GM18868 (cell line): ENCODE measurements around the gene GRIN2C.
"Not testable (repeated sequence)": the region's sequence is repeated elsewhere in the genome, so short reads cannot be mapped to it uniquely, and the experiment has no call there.

ENCODE experiments used
- ATAC-seq: cut with Tn5 transposase; IDR thresholded peaks from one replicate; pipeline ENCODE4 v1.9.1; 2021; ENCODE audit warnings: mild to moderate bottlenecking, moderate library complexity; ENCODE audit not compliant: unreplicated experiment

Gene GRIN2C

DNA sequence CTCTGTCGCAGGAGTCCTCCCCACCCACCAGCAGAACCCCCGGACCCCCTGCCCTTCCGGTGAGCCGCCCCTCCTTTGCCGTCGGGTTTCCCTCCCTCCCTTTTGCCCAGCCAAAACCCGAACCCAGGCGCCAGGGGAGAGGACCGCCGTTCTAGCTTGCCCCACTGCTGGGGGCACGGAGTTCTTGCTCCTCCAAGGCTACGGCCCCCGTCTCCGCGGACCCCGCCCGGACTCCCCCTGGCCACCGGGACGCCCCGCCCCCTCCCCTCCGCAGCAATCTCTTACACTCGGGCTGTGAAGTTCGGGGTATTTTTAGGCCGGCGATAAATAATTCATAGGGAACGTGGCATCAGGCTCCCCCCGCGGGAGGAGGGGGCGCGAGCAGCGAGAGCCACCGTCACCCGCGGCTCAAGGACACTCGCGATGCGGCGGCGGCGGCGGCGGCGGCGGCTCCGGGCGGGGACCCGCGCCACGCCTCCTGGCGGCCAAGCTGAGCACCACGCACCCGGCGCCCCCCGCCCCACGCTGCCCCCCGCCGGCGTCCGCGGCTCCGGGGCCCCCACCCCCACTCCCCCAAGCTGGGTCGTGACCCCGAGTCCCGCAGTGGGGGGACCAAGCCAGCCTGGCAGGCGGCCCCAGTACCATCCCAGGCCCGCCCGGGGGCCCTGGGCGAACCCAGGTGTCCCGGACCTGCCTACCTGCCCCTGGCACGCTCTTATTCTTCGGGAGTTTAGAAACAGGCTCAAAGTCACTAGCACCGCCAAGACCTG, at the start of gene GRIN2C:
GRIN2C (minus strand) TSS at position 427 of the 770 bp plus-strand sequence. CDS start 4,793 bp downstream, outside the sequence.
- no peak for ATAC-seq

DNA sequence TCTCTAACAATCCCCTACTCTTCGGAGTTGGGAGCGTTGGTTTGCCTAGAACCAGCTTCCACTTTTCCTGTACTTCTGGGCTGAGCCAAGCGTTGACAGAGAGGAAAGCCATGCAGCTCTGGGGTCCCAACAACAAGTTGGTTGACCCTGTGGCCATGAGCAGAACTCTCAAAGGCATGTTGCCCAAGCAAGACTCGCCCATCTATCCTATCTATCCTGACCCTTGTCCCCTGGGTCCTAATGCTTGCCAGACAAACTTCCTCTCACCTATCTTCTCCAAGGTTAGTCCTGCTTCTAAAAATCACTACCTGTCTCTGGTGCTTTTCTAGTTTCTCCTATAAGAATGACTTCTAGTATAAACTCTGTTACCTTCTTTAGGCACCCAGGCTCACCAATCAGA, 49.4 kb upstream of the GRIN2C start:
- ATAC-seq = not testable (repeated sequence)

DNA sequence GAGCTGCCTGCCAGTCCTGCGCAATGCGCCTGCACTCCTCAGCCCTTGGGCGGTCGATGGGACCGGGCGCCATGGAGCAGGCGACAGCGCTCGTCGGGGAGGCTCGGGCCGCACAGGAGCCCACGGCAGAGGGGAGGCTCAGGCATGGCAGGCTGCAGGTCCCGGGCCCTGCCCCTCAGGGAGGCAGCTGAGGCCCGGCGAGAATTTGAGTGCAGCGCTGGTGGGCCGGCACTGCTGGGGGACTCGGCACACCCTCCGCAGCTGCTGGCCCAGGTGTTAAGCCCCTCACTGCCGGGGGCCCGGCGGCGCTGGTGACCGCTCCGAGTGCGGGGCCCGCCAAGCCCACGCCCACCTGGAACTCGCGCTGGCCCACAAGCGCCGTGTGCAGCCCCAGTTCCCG, 47.3 kb upstream of the GRIN2C start:
- ATAC-seq = no peak

DNA sequence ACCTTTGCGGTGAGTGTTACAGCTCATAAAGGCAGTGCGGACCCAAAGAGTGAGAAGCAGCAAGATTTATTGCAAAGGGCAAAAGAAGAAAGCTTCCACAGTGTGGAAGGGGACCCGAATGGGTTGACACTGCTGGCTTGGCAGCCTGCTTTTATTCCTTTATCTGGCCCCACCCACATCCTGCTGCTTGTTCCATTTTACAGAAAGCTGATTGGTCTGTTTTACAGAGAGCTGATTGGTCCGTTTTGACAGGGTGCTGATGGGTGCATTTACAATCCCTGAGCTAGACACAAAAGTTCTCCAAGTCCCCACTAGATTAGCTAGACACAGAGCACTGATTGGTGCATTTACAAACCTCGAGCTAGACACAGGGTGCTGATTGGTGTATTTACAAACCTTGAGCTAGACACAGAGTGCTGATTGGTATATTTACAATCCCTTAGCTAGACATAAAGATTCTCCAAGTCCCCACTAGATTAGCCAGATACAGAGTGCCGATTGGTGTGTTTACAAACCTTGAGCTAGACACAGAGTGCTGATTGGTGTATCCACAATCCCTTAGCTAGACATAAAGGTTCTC, 46.6 kb upstream of the GRIN2C start:
- ATAC-seq = not testable (repeated sequence)

DNA sequence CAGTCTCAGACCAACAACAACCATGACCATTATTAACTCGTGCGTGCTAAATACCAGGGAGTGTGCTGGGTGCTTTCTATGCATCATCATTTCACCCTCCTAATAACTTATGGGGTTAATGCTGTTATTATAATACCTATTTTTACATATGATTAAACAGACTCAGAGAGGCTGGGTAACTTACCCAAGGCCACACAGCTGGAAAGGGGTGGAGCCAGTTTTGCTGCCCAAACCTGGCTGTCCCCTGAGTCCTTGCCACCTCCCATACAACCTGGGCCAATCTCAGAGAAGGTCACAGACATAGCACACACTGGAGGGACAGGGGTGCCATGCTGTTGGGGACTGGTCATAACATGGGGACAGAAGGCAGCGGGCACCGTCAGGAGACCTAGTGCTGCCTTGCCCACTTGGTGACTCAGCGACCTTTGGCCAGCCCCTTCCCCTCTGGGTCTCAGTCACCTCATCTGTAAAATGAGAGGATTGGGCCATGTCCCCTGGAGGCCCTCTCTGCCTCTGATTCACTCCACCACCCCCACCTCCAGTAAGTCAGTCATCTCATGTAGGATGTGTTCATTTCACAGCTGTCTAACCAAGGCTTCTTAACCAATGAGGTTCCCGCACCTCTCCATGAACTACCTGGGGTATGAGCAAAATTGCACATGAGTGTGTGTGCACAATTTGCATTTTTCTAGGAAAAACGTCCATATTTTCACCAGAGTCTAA, 45.2 kb upstream of the GRIN2C start:
- ATAC-seq = no peak

DNA sequence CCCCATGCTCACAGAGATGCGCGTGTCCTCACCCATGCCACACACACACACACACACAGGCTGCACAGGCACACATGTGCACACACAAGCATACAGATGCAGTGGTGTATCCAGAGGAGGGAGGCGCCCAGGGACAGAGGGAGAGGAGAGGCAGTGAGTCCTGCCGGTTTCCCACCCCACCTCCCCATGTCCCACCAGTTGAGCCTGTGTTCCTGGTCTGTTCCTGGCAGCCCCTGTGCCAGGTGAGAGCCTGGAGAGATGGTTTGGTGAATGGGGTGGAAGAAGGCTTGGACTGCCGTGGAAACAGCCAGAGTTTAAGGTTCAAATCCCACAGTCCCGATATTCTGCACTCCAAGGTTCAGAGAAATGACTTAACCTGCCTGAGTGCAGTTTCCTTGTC, 44.0 kb upstream of the GRIN2C start:
- ATAC-seq = no peak

DNA sequence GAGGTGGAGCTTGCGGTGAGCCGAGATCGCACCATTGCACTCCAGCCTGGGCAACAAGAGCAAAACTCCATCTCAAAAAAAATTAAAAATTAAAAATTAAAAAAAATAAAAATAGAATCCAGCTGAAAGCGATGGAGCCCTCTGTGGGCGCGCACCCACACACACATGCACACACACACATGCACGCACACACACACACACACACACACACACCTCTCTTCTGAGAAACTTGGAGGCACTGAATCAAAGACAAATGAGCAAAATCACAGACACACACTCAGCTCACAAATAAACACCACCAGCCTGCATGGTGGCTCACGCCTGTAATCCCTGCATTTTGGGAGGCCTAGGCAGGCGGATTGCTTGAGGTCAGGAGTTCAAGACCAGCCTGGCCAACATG, 43.3 kb upstream of the GRIN2C start:
- no peak for ATAC-seq

DNA sequence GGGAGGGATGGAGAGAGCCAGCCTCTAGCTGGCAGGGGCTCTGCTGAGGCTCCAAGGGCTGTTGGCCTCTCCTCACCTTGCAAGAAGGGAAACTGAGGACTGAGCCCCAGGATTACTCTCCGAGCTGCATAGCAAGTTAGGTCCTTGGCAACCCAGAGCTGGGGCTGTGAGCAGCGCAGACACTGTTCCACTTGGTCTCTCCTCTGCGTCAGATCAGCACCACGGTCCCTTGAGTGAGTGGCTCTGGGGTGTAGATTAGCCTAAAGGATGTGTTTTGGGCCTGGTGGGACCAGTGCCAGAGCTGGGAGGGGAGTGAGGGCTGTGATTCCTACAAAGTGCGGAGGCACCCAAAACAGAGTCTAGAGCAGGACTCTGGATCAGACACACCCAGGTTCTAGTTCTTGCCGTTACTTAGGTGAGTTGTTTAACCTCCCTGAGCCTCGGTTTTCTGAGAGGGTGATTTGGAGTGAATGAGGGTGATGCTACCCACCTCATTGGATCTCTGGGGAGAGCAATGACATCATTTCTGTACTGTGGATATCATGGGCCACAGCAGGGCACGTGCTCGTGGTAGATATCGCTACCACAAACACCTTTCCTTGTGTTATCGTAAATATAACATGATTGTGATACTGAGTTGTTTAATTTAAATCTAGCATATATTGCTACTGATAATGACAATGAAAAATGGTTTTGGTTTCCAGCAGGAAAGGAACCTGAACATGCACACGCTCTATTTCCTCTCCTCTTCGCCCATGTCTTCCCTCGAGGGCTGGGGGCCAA, 41.9 kb upstream of the GRIN2C start:
- no peak for ATAC-seq

DNA sequence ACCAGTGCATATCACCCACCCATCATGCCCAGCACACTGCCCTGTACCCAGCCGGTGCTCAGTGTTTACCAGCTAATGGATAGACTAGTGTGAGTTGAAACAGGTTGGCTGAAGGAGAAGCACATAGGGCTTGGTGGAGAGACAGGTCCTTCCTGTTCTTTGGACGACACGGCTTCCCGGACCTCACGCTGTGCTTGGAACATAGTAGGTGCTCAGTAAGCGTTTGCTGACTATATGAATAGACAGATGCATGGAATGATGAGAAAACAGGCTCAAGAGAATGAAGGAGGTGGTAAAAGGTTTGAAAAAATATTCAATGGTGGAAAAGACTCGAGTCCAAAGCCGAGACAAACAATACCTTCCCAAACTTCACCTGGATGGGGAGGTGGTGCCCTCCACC, 40.5 kb upstream of the GRIN2C start:
- ATAC-seq = no peak

DNA sequence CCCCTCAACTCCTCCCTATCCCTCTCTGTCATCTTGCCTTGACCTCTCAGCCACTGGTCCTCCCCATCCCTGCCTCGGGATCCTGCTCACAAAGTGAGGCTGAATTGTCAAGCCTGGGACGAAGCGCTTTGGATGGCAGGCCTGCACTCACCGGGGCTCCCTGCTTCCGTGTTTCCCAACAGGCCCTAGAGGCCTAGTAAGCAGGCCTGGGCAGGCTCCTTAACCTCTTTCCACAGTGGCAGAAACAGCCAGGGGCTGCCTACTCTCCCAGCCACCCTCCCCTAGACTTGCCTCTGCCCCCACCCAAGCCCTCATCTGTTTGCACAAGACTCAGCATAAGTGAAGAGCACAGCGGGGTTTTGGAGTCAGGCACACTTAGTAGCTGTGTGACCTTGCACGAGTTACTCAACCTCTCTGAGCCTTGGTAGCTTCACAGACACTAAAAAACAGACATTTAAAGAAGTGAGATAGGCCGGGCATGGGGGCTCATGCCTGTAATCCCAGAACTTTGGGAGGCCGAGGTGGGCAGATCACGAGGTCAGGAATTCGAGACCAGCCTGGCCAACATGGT, 38.8 kb upstream of the GRIN2C start:
- ATAC-seq = no peak

DNA sequence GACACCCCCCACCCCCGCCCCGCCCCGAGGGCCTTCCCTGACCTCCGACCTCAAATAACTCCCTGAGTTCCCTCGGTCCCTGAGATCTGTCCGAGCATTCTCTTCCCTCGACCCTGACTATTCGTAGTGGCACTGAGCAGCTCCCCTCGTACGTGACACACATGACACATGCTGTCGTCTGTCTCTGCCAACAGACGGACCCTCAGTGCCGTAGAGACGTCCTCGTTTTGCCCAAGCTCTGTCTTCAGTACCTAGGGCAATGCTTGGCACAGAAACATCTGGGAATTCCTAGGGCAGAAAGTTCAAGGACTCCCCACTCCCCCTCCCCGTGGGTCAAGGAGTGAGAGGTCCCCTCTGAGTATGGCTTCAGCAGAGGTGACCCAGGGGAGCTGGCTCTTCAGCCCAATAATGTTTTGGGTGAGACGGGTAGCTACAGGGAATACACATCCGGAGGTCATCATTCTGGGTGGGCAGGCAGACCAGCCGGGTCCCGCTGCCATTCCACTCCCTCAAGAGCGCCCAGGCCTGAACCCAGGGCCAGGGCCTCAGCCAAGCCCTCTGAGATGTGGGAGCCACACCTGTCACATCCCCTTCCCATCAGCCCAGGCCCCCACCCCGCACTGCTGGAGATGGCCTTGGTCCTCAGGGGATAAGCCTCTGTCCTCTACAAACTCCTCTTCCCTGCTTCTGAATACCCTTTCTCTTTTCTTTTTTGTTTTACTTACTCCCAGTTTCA, 34.4 kb upstream of the GRIN2C start:
- ATAC-seq = no peak

DNA sequence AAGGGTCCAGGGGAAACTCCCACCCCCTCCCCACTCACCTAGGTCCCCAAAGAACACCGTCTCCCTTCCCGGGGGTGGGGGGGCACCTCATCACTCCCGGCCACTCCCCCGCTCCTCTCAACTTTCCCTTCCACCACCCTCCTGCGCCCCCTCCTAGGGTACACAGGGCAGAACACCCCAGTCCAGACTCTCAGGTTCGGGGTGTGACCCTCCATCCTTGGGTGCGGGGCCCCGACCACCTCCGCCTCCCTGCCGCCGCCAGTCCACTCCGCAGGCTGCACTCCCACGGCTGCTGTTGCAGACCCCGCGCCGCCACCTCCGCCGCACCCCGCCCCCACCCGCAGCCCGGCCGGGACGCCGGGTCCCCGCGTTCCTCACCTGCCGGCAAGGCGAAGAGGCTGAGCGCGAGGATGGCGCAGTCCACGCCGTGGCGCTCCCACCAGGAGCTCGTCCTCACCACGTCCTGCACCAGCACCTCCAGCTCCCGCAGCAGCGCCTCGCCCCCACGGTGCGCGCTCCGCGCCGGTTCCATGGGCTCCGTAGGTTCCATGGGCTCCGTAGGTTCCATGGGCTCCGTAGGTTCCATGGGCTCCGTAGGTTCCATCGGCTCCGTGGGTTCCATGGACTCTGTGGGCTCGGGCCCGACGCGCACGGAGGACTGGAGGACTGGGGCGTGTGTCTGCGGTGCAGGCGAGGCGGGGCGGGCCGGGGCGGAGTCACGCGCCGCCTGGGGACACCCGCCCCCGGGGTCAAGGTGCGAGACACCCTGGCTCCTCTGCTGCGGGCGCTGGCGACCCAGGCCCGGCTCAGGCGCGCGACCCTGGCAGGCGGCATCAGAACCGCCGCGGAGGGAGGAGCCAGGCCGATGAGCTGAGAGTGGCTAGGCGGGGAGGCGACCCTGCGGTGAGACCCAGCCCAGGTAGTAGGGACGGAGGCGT, 33.6 kb upstream of the GRIN2C start, which contains the start of gene FADS6:
FADS6 (minus strand) TSS at position 660 of the 938 bp plus-strand sequence; CDS start at position 622, 38 bp downstream.
- ATAC-seq = no peak

DNA sequence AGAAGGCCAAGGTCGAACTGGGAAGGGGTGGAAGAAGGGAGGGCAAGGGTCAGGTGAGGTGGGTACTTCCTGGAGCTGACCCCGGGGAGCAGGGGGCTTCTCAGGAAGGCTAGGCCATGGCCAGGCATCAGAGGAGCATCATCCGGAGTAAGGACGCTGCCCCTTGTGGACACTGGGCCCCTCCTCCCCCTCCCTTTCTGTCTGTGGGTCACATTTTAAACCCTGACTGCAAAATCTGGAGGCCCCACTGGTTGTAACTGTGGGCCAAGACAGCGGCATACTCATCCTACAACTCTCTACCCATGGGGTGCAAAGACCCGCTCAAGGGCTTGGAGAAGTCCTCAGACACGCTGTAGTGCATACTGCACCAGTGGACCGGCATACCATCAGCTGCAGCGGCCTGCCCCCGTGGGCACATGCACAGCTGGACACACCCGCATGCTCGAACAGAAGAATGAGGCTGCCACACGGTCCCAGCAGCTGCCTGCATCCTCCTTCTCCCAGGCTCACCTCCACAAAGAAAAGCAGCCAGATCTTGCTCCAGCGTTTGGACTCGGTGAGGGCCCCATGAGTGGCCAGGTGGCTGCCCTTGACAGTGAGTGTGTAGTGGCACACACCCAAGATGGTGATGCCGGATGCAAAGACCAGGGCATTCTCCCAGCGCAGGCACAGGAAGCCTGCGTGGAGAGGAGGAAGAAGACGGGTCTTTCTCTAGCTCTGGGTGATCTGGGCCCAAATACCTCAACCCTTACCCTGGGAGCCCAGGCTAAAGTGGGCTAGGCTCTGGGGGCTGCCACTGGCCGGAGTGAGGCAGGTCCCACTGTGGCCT, 32.5 kb upstream of the GRIN2C start:
- no peak for ATAC-seq

DNA sequence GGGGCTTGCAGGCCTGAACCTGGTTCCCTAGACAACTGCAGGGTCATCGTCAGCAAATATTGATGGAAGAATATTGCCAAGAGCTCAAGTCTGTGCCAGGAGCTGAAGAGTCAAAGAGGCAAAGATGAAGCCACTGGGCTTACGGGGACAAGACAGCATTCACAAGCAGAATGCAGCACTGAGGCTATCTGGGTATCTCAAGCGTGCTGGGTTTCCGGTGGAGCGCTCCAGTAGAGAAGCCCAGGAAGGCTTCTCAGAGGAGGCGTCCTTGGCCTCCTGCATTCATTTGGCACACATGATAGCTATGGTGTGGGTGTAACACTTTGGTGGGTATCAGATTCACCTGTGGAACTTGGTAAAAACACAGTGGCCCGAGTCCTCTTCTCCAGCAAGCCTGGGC, 30.9 kb upstream of the GRIN2C start:
- no peak for ATAC-seq

DNA sequence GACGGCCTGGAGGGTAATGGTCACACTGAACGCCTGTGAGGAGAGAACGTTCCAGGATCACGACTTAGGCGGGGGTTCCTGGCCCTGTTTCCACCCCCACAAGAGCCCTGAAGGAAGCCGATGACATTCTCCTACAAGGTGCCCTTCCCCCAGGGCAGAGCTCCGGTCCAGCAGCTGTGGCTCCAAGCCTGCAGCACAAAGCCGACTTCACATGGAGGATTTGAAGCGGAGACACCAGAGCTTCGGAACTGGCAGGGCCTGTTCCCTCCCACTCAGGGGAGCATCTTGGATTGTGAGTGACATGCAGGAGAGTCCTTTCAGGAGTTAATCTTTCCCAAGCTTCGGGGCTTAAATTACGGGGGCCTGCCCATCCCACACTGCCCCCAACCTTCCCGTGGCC, 28.8 kb upstream of the GRIN2C start:
- ATAC-seq = no peak

DNA sequence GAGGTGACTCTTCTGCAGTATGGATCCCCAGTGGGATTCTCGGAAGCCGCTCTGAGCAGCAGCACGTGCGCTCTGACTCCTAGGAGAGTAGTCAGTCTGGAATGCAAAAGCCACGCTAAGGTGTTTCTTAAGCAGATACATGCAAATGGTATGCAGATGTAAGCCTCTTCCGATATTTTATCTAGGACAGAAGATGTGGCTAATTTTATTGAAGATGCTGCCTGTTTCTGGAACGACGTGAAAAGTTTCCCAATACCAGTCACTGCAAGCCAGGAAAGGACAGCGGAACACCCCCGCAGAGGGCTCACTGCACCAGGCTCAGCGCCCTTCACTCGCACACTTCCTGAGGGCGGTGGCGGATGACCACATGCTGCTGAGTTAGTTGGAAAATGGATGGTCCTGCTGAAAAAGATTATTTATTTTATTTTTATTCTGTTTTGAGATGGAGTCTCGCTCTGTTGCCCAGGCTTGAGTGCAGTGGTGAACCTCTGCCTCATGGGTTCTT, 23.6 kb upstream of the GRIN2C start:
- no peak for ATAC-seq

DNA sequence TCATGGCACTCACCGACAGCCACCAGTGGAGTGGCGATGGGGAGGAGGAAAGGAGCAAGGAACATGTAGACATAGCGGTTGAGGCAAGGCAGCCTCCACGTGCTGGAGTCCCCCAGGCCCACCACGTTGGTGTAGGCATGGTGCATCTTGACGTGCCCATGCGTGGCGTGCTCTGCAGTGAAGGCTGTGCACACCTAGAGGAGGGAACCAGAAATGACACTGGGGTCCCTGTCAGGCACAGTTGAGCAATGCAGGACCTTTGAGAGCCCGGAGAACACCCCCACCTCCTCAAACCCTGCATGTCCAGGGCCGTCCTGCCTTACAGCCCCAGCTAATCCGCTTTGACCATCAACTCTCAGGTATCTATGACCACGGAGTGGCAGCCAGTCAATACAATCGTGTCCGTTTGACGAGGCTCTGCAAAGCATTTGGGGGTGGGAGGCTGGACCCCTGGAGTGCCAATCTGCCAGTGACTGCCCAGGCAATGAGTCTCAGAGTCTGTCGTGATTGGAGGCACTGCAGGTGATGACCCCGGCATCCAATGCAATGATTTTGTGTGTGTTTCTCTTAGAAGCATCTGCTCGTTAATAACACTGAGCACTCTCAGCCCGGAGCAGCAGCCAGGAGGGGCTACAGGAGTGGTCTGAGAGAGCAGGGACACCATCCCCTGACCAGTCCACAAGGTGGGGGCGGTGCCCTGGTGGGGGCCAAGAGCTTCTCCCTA, 23.0 kb upstream of the GRIN2C start:
- ATAC-seq = no peak
